Mammary epithelial cell (primary cell): Measurements from ENCODE around the gene TDRD10.

Experiments used
- EZH2 ChIP-seq: IDR thresholded peaks from 2 replicates; pipeline ENCODE4 v1.6.1; 2012; ENCODE audit warnings: low read length, inconsistent platforms, borderline replicate concordance
- TF ChIP-seq, protein P1 (sequence below), 2 donors: IDR thresholded peaks in 1 of 2; conservative IDR thresholded peaks in 1 of 2; 2 replicates each; pipeline ENCODE4 v1.5.1; 2011 to 2012; ENCODE audit warnings: inconsistent platforms in 2 of 2, low read length in 2 of 2, mild to moderate bottlenecking in 2 of 2, control low read depth in 1 of 2, low read depth in 1 of 2; ENCODE audit not compliant: insufficient read depth in 1 of 2; ENCODE audit errors: extremely low read depth in 1 of 2

- TF ChIP-seq, protein P1, sequence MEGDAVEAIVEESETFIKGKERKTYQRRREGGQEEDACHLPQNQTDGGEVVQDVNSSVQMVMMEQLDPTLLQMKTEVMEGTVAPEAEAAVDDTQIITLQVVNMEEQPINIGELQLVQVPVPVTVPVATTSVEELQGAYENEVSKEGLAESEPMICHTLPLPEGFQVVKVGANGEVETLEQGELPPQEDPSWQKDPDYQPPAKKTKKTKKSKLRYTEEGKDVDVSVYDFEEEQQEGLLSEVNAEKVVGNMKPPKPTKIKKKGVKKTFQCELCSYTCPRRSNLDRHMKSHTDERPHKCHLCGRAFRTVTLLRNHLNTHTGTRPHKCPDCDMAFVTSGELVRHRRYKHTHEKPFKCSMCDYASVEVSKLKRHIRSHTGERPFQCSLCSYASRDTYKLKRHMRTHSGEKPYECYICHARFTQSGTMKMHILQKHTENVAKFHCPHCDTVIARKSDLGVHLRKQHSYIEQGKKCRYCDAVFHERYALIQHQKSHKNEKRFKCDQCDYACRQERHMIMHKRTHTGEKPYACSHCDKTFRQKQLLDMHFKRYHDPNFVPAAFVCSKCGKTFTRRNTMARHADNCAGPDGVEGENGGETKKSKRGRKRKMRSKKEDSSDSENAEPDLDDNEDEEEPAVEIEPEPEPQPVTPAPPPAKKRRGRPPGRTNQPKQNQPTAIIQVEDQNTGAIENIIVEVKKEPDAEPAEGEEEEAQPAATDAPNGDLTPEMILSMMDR (conservative IDR thresholded peaks at IDR 0.05 in 1 of 2, IDR thresholded peaks at IDR 0.05 in 1 of 2; ENCODE audit: extremely low read depth in 1 of 2, insufficient read depth in 1 of 2, low read depth in 1 of 2, low read length in 2 of 2), result no peak
- TF ChIP-seq EZH2, result no peak
Measured at GRCh38 chr1:154573168-154573510, 71.1 kb downstream of the TDRD10 start.
